Measurements from ENCODE around the gene BICD2.

Gene BICD2

DNA sequence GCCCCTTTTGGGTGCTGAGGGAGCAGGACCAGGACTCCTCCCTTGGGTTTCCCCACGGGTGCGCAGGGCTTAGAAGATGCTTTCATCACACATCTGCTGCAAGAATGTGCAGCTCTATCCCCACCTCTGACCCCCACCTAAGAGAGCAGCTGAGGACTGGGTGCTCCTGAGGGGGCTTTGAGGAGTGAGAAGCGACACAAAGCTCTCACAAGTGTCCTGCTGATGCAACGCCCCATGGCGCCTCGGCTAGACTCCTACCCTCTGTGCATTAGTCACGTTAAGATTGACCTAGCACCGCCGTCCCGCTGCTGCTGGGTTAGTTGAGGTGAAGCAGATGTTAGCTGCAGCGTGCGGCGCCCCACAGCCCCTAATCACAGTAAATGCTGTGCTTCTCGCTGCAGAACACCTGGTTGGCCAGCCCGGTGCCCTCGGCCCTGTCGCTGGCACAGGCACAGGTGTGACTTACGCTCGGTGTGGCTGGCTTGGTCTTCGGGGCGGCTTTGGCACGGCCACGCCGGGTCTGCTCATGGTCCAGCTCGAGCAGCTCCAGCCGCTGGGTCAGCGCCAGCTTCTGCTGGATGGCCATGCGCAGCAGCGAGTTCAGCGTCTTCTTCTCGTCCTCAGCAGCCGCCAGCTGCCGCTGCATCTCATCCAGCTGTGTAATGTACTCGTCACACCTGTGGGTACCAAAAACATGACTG lies 49.7 kb downstream of the BICD2 start:
- DNase-seq (ENCODE audit: low read depth in 2 of 2) = no peak

DNA sequence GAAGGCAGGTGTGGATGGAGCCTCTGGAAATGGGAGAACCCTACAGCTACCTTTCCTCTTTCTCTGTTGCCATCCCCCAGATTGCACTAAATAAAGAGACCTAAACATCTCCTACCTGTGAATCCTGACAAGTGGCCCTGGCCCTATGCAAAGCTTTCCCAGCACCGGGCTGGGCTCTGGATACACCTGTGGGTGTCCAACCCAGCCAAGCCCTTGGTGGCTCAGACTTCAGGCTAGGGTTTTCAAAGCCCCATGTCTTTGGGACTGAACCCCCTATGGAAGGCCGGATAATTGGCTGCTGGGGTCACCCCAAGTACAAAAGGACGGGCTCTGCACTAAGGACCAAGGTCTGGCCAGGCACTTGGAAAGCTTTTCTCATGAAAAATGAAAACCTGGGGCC lies 50.6 kb downstream of the BICD2 start:
- DNase-seq (ENCODE audit: low read depth in 2 of 2) = no peak

GRCh38 chr9:92713528-92713927 lies 51.1 kb downstream of the BICD2 start:
- DNase-seq (ENCODE audit: low read depth in 2 of 2) = no peak

- DNase-seq (ENCODE audit: low read depth in 2 of 2) = no peak
These were observed 51.9 kb downstream of the BICD2 start for GRCh38 chr9:92712767-92713166.

DNA sequence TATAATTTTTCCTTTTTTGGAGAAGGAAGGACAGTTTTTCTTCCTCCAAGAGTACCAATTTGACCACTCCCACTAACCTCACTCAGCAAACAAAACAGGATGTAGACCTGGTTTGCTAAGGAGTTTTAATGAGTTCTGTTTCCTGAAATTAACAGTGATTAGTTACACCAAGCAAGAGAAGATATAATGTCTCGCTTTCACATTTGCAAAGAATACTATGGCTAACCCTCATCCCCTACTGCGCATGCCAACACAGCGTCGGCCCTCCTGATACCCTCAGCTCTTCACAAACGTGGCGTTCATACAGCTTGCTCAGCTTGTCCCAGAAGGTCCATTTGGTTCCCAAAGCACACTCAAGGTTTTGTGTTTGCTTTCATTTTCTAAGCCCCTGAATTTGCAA lies 52.8 kb downstream of the BICD2 start:
- DNase-seq (ENCODE audit: low read depth in 2 of 2) = no peak

GRCh38 chr9:92711146-92711545 lies 53.5 kb downstream of the BICD2 start:
- no peak for DNase-seq (ENCODE audit: low read depth in 2 of 2)

GRCh38 chr9:92710368-92710767 lies 54.3 kb downstream of the BICD2 start:
- DNase-seq (ENCODE audit: low read depth in 2 of 2) = no peak

- no peak for DNase-seq (ENCODE audit: low read depth in 2 of 2)
These were observed 54.7 kb downstream of the BICD2 start for GRCh38 chr9:92709954-92710353.

DNA sequence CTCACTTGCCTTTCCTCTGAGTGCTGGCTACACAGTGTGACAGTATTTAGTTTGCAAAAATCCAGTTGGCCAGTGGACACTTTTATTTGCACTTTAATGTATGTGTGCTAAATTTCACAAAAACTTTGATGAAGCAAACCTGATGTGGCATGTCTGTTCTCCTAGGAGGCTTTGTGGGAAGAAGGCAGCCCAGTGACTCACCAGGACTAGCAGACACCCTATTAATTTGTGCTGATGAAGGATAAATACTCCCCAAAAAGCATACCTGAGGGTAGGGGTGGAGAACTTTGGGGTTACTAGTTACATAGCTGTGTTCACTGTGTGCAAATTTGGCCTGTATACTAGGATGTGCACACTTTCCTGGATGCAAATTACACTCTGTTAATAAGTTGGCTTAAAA lies 55.4 kb downstream of the BICD2 start:
- no peak for DNase-seq (ENCODE audit: low read depth in 2 of 2)

GRCh38 chr9:92707530-92707929 lies 57.1 kb downstream of the BICD2 start:
- DNase-seq (ENCODE audit: low read depth in 2 of 2) = no peak

- DNase-seq (ENCODE audit: low read depth in 2 of 2) = no peak
These were observed 58.3 kb downstream of the BICD2 start for GRCh38 chr9:92706218-92706940.

GRCh38 chr9:92704528-92704927 lies 60.1 kb downstream of the BICD2 start:
- DNase-seq (ENCODE audit: low read depth in 2 of 2) = no peak

- no peak for DNase-seq (ENCODE audit: low read depth in 2 of 2)
These were observed 68.0 kb downstream of the BICD2 start for GRCh38 chr9:92696619-92697018.

DNA sequence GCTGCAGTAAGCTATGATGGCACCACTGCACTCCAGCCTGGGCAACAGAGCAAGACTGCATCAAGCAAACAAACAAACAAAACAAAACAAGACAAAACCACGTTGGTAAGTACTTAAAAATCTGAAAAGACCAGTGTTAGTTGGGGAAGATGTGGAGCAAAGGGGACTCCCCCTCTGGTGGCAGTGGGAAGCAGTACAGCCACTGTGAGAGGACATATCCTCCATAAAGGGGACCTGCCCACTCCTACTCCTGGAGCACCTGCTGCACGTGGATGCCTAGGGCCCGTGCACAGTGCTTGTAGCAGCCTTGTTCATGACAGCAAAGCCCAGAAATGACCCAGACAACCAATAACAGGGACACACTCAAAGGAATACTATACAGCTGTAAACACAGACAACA lies 77.7 kb downstream of the BICD2 start:
- DNase-seq (ENCODE audit: low read depth in 2 of 2) = no peak

- no peak for DNase-seq (ENCODE audit: low read depth in 2 of 2)
These were observed 79.6 kb downstream of the BICD2 start for GRCh38 chr9:92685022-92685421.

GRCh38 chr9:92682269-92682668 lies 82.4 kb downstream of the BICD2 start:
- no peak for DNase-seq (ENCODE audit: low read depth in 2 of 2)

GRCh38 chr9:92680166-92681119 lies 84.2 kb downstream of the BICD2 start:
- DNase-seq (ENCODE audit: low read depth in 2 of 2) = no peak

DNA sequence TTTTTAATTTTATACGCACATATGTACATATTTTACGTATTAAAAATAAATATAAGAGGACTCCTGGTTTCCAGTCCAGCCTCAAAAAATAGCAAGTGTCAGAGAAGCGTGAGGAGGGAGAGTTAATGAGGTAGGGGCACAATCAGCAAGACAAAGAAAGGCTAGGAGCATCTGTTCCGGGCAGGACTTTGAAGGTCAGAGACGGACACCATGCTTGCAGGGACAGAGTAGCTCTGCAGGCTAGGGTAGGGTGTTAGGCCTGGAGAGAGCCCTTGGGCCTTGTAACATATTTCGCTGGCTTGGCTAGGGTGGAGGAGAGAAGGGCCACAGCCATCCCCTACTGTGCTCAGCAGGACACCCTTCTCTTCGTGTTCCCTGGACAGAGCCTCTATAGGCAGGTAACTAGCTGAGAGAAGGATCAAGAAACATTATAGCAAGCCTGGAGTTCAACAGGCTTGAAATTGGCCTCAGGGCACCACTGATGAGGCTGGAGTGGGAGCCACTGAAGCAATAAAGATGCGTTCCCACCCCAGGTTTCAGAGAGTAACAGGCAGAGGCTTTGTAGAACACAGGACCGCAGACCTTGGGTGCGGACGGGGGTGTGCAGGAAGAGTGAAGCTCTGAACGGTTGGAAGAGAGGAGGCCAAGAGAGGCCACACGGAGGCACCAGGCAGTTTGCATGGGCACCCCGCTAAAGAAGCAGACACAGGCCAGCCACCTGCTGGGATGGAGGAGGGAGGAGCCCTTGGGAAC lies 85.0 kb downstream of the BICD2 start:
- no peak for DNase-seq (ENCODE audit: low read depth in 2 of 2)

- no peak for DNase-seq (ENCODE audit: low read depth in 2 of 2)
These were observed 93.3 kb downstream of the BICD2 start for GRCh38 chr9:92671323-92671722.

GRCh38 chr9:92669890-92670708 lies 94.5 kb downstream of the BICD2 start, which contains the start of gene IPPK:
Gene IPPK, minus strand, starts transcription at chr9:92670131. Its CDS starts 143 bp downstream, at chr9:92669988.
- peak; percentile 92 to 93 for DNase-seq (ENCODE audit: low read depth in 2 of 2)

- DNase-seq (ENCODE audit: low read depth in 2 of 2) = peak in 1 of 2 donors; percentile 7
These were observed 95.1 kb downstream of the BICD2 start for GRCh38 chr9:92669527-92669889.
